Endodermal cell (in vitro differentiated cells): Measurements from ENCODE around the gene TANK. TPM values are rescaled to one million over a fixed set of nuclear protein-coding genes. Genes with fewer than 3 reads are reported as not detected.

Experiments
- DNase-seq: peaks from one replicate; pipeline ENCODE4 v3.0.0-alpha.2; 2017
- H3K27ac ChIP-seq: 2 replicates; pipeline ENCODE4 v1.5.1; 2013; ENCODE audit warnings: mild to moderate bottlenecking, low read depth, low read length, moderate library complexity
- H3K27me3 ChIP-seq: 2 replicates; pipeline ENCODE4 v1.6.1; 2013; ENCODE audit warnings: mild to moderate bottlenecking, low read length, moderate library complexity; ENCODE audit not compliant: insufficient read depth, control insufficient read depth, poor library complexity, severe bottlenecking
- H3K36me3 ChIP-seq: 2 replicates; pipeline ENCODE4 v1.7.0; 2013; ENCODE audit warnings: mild to moderate bottlenecking, low read length, moderate library complexity; ENCODE audit not compliant: control insufficient read depth, insufficient read depth
- H3K4me1 ChIP-seq: one replicate; pipeline ENCODE4 v1.7.0; 2013; ENCODE audit warnings: low read length; ENCODE audit not compliant: control insufficient read depth, insufficient read depth
- H3K4me3 ChIP-seq: 2 replicates; pipeline ENCODE4 v1.5.1; 2013; ENCODE audit warnings: mild to moderate bottlenecking, low read length, moderate library complexity
- H3K9ac ChIP-seq: 2 replicates; pipeline ENCODE4 v1.6.1; 2013; ENCODE audit warnings: mild to moderate bottlenecking, low read length, moderate library complexity; ENCODE audit not compliant: poor library complexity, severe bottlenecking; ENCODE audit errors: extremely low read depth
- H3K9me3 ChIP-seq: 2 replicates; pipeline ENCODE4 v1.6.1; 2013; ENCODE audit warnings: mild to moderate bottlenecking, low read length, moderate library complexity; ENCODE audit not compliant: control insufficient read depth
- H3K27ac Mint-ChIP-seq: 2 replicates; pipeline ENCODE4 v1.8.0; 2020; ENCODE audit warnings: mixed read lengths
- H3K27me3 Mint-ChIP-seq: 2 replicates; pipeline ENCODE4 v1.8.0; 2021; ENCODE audit warnings: mild to moderate bottlenecking, mixed read lengths; ENCODE audit not compliant: insufficient read depth
- H3K36me3 Mint-ChIP-seq: 2 replicates; pipeline ENCODE4 v1.8.0; 2020; ENCODE audit warnings: low read depth, mixed read lengths
- H3K4me1 Mint-ChIP-seq: 2 replicates; pipeline ENCODE4 v1.8.0; 2020; ENCODE audit warnings: mixed read lengths
- H3K4me3 Mint-ChIP-seq: 2 replicates; pipeline ENCODE4 v1.8.0; 2020; ENCODE audit warnings: mild to moderate bottlenecking, moderate library complexity, mixed read lengths
- H3K9me3 Mint-ChIP-seq: 2 replicates; pipeline ENCODE4 v1.8.0; 2020; ENCODE audit warnings: mild to moderate bottlenecking, mixed read lengths
- WGBS, 2 experiments: methylation state at CpG; one replicate each; pipeline versions ENCODE4 v1.1.5 to v1.1.7; 2013; ENCODE audit warnings: missing lambda C conversion rate in 2 of 2, mixed read lengths in 1 of 2; ENCODE audit not compliant: insufficient coverage in 1 of 2, insufficient read length in 1 of 2; 5-methylcytosine and 5-hydroxymethylcytosine counted together
- total RNA-seq, 2 donors: library from RNA; stranded (reverse); fragmentation: NEBNext Ultra II Directional in 1 of 2; extraction: Animal tissue kit (Norgen Biotek cat#: 25700) in 1 of 2; gene quantifications; 2 replicates in 1 of 2; 3 replicates in 1 of 2; pipeline ENCODE4 v1.2.1, GENCODE V29; 2021
- TF ChIP-seq, protein P1 (sequence below): fragments of 200-600 bp; sonication (generic); conservative IDR thresholded peaks from 2 replicates; pipeline ENCODE4 v1.5.0; 2021; ENCODE audit warnings: antibody characterized with exemption, mild to moderate bottlenecking

The TANK gene
- total RNA-seq, 2 donors from 2014 or later: 22.4 to 33.2 TPM

DNA sequence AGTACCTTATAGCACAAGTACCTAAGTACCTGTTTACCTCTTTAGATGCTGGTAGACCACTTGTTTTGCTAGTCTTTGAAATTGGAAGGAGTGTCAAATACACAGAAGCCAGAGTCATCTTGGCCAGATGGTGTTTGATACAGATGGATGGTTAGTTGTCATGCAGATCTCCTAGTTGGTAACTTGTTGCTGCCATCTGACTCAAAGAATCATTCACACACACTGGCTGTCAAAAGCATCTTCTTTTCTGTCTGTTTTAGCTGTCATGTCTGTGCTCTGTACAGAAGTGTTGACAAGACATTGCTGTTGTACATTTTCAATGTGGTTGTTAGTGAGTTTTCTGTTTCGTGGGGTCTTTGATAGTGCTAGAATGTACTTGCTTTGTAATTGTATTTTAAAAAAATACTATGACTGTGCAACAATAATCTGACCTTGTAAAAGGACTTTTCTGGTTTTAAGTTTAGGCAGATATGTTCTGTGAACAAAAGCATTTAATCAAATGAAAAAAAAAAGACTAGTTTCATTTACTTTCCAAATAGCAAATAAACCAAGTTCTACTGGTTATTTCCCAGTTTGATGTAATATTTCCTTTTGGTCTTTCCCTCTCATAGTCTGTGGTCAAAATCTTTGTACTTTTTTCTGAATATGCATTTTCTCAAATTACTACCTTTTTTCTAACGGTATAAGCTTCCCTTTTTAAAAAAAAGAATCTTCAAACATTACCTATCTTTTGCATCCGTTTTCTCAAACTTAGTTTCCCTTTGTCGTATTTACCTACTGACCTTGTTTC, 39.9 kb downstream of the TANK start:
- H3K9me3 Mint-ChIP-seq: no peaks in the 10 kb centered on the region
- TF ChIP-seq, protein P1, sequence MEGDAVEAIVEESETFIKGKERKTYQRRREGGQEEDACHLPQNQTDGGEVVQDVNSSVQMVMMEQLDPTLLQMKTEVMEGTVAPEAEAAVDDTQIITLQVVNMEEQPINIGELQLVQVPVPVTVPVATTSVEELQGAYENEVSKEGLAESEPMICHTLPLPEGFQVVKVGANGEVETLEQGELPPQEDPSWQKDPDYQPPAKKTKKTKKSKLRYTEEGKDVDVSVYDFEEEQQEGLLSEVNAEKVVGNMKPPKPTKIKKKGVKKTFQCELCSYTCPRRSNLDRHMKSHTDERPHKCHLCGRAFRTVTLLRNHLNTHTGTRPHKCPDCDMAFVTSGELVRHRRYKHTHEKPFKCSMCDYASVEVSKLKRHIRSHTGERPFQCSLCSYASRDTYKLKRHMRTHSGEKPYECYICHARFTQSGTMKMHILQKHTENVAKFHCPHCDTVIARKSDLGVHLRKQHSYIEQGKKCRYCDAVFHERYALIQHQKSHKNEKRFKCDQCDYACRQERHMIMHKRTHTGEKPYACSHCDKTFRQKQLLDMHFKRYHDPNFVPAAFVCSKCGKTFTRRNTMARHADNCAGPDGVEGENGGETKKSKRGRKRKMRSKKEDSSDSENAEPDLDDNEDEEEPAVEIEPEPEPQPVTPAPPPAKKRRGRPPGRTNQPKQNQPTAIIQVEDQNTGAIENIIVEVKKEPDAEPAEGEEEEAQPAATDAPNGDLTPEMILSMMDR: no peak
- no peak overlapping the region for H3K9ac ChIP-seq
- no peaks in the 10 kb centered on the region for H3K27me3 Mint-ChIP-seq
- H3K36me3 ChIP-seq: peaks cover 33% of the 10 kb centered on the region
- H3K36me3 Mint-ChIP-seq: peaks cover 21% of the 10 kb centered on the region
- H3K4me1 ChIP-seq: no peaks in the 10 kb centered on the region
- no peak for DNase-seq
- H3K9me3 ChIP-seq: no peaks in the 10 kb centered on the region
- no peak overlapping the region for H3K27ac Mint-ChIP-seq
- H3K4me3 Mint-ChIP-seq: no peak overlapping the region
- 92% methylated on average over 4 of the region's 4 CpGs; no CpG with 5 or more reads in 1 of the 2 experiments for WGBS, 2 experiments
- no peak overlapping the region for H3K4me3 ChIP-seq
- H3K27ac ChIP-seq: no peak overlapping the region
- H3K4me1 Mint-ChIP-seq: no peaks in the 10 kb centered on the region
- no peaks in the 10 kb centered on the region for H3K27me3 ChIP-seq

DNA sequence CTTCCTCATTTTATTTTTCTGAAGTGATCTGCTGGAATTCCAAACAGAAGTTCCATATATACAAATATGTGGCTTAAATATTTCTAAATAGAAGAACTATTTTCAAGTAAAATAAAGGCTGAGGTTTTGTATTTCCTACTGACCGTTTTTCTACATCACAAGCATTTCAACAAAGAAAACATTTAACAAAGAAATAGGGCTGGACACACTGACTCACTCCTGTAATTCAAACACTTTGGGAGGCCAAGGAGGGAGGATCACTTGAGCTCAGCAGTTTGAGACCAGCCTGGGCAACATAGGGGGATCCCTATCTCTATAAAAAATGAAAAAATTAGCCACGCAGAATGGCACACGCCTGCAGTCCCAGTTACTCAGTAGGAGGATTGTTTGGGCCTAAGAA, 44.6 kb downstream of the TANK start:
- Mint-ChIP-seq H3K9me3 (no peaks in the 10 kb centered on the region), H3K36me3 (peaks cover 4% of the 10 kb centered on the region), H3K27ac (no peak overlapping the region), H3K27me3 (no peaks in the 10 kb centered on the region), H3K4me1 (no peaks in the 10 kb centered on the region), H3K4me3 (no peak overlapping the region)
- Histone ChIP-seq H3K4me1 (no peaks in the 10 kb centered on the region), H3K36me3 (peaks cover 14% of the 10 kb centered on the region), H3K4me3 (no peak overlapping the region), H3K9ac (no peak overlapping the region), H3K9me3 (no peaks in the 10 kb centered on the region), H3K27me3 (no peaks in the 10 kb centered on the region), H3K27ac (no peak overlapping the region)
- TF ChIP-seq, protein P1: no peak
- DNase-seq: no peak
- 89 to 92% methylated on average over 2 to 3 of the region's 3 CpGs for WGBS, 2 experiments

DNA sequence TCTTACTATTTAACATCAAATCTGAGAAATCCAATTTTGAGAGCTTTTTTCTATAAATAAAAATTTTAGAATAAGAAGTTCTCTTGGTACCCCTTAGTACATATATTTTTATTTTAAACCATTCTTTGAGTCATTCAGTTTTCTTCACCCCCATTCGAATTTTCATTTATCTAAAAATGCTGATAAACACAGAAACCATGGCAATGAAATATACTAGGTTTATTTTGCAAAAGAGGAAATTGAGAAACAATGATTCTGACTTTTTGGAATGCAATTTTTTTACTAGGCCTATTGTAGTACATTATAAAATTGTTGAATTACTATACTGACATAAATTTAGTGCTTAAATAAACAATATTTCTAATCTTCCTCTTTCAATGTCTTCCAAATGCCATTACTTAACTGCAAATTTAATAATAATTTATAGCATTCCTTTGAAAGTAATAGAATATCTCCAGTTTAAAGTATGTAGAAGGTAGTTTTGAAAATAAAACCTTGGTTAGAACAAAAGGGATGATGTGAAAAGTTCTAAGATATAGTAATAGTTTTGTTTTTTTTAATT, 46.3 kb downstream of the TANK start:
- Mint-ChIP-seq H3K27me3 (no peaks in the 10 kb centered on the region), H3K4me3 (no peak overlapping the region), H3K27ac (no peak overlapping the region), H3K36me3 (peaks cover 4% of the 10 kb centered on the region), H3K9me3 (no peaks in the 10 kb centered on the region), H3K4me1 (no peaks in the 10 kb centered on the region)
- no peaks in the 10 kb centered on the region for H3K9me3 ChIP-seq
- no peak overlapping the region for H3K9ac ChIP-seq
- WGBS, 2 experiments: 100% methylated on average over 1 of the region's 1 CpG
- TF ChIP-seq, protein P1: no peak
- no peak for DNase-seq
- no peak overlapping the region for H3K4me3 ChIP-seq
- no peak overlapping the region for H3K27ac ChIP-seq
- peaks cover 14% of the 10 kb centered on the region for H3K36me3 ChIP-seq
- no peaks in the 10 kb centered on the region for H3K4me1 ChIP-seq
- no peaks in the 10 kb centered on the region for H3K27me3 ChIP-seq
